8988T (cell line): ENCODE measurements around the gene RHOB.
"Not testable (repeated sequence)": the region's sequence is repeated elsewhere in the genome, so short reads cannot be mapped to it uniquely, and the experiment has no call there.

Source experiments
- DNase-seq: peaks from one replicate; pipeline ENCODE4 v3.0.0; 2011

The RHOB gene

DNA sequence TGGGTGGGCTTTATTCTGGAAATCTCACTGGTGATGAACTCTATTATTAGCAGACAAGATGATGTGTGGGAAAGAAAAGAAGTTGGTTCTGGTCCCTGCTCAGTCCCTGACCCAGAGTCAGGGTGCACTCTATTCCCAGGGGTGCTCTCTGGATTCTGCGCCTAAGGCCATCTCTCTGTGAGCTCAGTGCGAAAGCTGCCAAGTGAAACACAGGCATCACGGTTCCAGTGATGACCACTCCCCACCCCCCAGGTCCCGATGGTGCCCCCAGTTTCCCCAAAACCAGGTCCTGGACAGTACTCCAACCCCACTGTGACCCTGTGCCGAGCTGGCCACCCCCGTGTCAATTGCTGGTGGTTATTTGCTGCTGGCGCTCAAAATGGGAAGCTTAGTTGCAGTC, 30.1 kb downstream of the RHOB start:
- no peak for DNase-seq

DNA sequence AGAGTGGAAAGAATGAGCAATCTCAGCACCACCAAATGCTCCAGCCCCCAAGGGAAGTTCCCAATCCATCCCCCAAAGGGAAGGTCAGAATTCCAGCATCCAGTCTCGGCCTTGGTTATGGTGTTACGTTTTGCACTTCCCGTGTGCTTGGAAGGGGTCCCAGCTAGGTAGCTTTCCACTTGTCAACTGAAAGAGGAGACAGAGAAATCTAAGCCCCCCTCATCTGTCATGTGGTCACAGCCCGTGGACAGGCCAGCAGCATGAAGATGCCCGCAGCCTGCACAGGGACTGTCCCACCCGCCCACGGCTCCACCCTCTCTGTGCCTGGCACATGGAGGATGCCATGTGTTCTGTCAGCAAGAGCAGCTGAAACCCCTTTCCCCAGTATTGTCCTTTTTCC, 32.1 kb downstream of the RHOB start:
- no peak for DNase-seq

- no peak for DNase-seq
Observed at GRCh38 chr2:20479835-20480234, 33.0 kb downstream of the RHOB start.

- no peak for DNase-seq
Observed at GRCh38 chr2:20480913-20481312, 34.0 kb downstream of the RHOB start.

DNA sequence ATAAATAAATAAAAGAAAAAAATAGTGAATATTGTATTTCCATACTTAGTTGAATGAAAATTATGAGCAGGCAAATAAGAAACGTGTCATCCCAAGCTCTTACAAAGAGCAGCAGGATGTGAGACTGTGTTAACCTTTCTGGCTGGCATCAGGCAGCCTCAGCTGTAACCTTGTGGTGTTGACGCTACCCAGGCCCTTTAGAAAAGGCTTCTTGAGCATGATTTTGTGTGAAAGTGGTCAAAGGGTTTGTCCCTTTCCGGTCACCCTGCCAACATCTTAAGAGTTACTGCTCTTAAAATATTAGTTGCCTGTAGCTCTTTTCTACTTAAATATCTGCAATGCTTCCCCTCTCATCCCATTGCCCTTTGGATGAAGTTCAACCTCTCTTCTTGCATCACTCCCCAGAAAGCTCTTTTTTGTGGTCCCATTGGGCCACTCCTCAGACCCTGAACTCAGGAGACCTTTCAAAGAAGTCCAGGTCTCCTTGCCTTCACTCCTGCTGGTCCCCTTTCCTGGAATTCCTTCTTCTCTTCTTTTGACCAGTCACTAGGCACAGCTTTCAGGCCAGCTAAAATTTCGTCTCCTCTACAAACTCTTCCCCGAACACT, 35.0 kb downstream of the RHOB start:
- no peak for DNase-seq

DNA sequence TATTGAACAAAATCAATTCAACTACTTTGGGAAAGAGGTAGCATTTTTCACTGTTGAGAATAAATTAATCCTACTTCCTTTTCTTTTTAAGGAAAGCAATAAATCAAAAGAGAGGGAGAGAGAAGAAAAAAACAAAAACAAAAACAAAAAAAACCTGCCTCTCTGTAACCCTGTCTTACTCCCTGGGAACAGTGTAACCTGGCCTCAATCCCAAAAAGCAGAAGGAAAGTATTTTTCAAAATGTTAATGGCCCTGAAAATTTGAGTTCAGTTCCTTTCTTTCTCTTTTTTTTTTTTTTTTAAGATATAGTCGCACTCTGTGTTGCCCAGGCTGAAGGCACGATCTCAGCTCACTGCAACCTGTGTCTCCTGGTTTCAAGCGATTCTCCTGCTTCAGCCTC, 35.9 kb downstream of the RHOB start:
- no peak for DNase-seq

- no peak for DNase-seq
Observed at GRCh38 chr2:20483194-20483895, 36.5 kb downstream of the RHOB start.

- no peak for DNase-seq
Observed at GRCh38 chr2:20484034-20484617, 37.3 kb downstream of the RHOB start.

GRCh38 chr2:20484810-20485611, 38.1 kb downstream of the RHOB start:
- DNase-seq, result no peak

GRCh38 chr2:20485612-20486388, 38.9 kb downstream of the RHOB start:
- DNase-seq, result no peak

DNA sequence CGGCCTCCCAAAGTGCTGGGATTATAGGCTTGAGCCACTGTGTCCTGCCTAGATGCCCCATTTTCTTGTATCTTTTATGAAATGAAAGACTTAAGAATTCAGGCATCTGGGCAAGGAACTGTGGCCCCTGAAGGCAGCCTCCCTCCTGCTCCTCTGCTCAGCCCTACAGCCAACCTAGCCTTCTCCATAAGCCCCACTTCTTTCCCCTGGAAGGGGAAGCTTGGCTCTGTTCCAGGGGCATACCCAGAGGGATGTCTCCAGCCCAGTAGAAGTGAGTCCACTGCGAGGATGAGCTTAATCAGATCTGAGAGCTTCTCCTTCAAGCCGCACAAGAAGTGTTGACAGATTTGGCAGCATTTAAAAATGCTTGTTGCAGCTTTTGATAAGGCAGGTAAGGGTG, 39.7 kb downstream of the RHOB start:
- DNase-seq, result no peak

- no peak for DNase-seq
Observed at GRCh38 chr2:20487030-20487391, 40.1 kb downstream of the RHOB start.

- DNase-seq, result no peak
Observed at GRCh38 chr2:20487392-20488174, 40.7 kb downstream of the RHOB start.

DNA sequence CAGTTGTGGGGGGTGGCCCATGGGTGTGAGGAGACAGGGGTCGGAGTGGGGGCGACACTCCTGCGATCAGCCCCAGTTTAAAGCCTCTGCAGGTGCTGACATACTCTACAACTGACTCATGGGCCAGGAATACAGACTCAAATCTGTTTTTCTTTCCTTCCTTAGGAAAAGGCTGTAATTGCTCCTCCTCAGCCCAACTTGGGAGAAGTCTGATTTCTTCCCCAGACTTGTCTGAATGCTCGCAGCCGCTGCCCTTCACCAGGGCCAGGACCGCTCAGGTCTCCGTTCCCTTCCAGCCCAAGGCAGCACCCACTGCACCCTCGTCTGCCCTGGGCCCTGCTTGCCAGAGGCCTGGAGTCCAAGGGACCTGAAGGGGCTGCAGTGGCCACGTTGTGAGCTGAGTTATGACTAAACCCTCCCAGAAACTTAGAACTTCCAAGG, 41.3 kb downstream of the RHOB start:
- no peak for DNase-seq

DNA sequence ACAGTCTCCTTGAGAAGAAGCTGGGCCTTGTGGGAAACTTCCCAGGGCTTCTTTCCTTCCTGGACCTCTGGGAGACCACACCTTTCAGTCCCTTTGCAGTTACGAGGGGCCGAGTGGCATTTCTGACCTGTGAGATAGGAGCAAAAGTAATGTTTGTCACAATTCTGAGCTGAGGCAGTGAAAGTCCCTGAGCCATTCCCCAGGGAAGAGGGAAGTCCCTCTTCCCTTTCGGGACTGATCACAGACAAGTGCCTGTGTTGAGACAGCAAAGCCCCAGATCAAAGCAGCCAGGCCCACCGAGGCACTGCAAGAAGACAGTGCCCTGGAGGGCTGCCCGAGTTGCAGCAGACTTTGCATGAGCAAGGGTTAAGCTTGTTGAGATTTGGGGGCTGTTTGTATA, 41.9 kb downstream of the RHOB start:
- no peak for DNase-seq

GRCh38 chr2:20490300-20491181, 43.7 kb downstream of the RHOB start:
- no peak for DNase-seq

DNA sequence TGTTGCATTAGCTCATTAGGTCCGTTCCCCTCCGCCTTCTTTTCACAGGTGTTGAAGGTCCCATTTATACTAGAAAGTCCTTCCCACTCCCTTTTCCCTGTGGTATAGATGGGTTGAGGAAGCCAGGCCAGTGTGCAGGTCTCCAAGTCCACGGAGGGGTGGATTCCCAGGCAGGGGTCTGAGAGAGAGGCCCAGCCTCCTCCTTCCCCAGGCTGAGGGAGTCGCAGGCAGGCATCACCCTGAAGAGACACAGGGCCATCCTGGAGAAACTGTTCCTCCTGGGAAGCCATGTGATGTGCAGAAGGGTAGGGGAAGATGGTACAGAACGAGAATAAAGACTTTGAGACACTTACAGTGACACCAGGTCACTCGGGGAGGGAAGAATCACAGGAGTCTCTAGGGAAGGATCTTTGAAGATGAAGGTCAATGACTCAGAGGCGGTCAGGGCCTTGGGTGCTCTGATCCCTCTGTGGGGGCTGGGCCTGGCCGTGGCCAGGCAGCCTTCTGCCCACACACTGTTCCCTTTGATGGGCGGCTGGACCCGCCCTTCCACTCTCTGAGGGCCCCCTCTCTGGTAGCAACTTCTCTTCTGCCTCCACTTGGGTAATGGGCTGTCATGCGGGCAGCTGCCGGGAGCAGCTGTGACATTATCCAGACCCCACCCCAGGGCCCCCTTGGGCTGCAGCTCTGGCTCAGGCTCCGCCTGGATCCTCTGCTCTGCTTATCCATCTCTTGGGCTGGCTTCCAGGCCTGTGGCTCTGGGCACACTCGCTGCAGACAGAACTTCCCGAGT, 45.1 kb downstream of the RHOB start:
- no peak for DNase-seq

DNA sequence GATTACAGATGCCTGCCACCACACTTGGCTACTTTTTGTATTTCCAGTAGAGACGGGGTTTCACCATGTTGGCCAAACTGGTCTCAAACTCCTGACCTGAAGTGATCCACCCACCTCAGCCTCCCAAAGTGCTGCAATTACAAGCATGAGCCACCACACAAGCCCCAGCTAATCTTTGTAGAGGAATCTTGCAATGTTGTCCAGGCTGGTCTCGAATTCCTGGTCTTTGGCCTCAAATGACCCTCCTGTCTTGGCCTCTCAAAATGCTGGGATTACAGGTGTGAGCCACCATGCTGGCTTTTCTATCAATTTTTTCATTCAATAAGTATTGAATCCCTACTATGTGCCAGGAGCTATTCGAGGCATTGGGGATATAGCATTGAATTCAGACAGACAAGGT, 46.2 kb downstream of the RHOB start:
- not testable (repeated sequence) for DNase-seq

GRCh38 chr2:20494241-20494640, 47.4 kb downstream of the RHOB start:
- no peak for DNase-seq
